Activated CD8-positive, alpha-beta memory T cell treated with anti-CD3 and anti-CD28 coated beads, Interleukin-2, amount 10 ng/mL, durations not matched to agents 7 days and 5 days (primary cell): ENCODE data around the gene FGF3. TPM values are rescaled to one million over a fixed set of nuclear protein-coding genes. Genes with fewer than 3 reads are reported as not detected.

ENCODE experiments used
- ATAC-seq: fragments of 150-1000 bp; cut with Tn5 transposase; one replicate; pipeline ENCODE4 v1.10.0; 2021; ENCODE audit warnings: moderate library complexity
- CTCF ChIA-PET: fragments of 350-600 bp; sonication (Branson Sonifier 250); formaldehyde crosslinking; loops from one replicate; lab custom pipeline; 2021; ENCODE audit warnings: antibody characterized with exemption; lab: Charles Lee
- DNase-seq: peaks from one replicate; pipeline ENCODE4 v3.0.0-alpha.2; 2020
- H3K27ac Mint-ChIP-seq: one replicate; pipeline ENCODE4 v1.8.0; 2021; ENCODE audit warnings: mild to moderate bottlenecking, mixed read lengths
- H3K27me3 Mint-ChIP-seq: one replicate; pipeline ENCODE4 v1.8.0; 2021; ENCODE audit warnings: mixed read lengths
- H3K36me3 Mint-ChIP-seq: one replicate; pipeline ENCODE4 v1.8.0; 2021; ENCODE audit warnings: mild to moderate bottlenecking, mixed read lengths
- H3K4me1 Mint-ChIP-seq: one replicate; pipeline ENCODE4 v1.8.0; 2021; ENCODE audit warnings: mixed read lengths
- H3K4me3 Mint-ChIP-seq: one replicate; pipeline ENCODE4 v1.8.0; 2021; ENCODE audit warnings: mild to moderate bottlenecking, moderate library complexity, mixed read lengths
- H3K9me3 Mint-ChIP-seq: one replicate; pipeline ENCODE4 v1.8.0; 2022; ENCODE audit warnings: low read depth, mixed read lengths
- total RNA-seq, 2 experiments: library from RNA; stranded (reverse); gene quantifications; one replicate each; pipeline ENCODE4 v1.2.3, GENCODE V29; 2021

The FGF3 gene
- total RNA-seq, 2 experiments from 2014 or later = not detected

GRCh38 chr11:69800278-69800677 is 18.9 kb downstream of the FGF3 start:
- Mint-ChIP-seq H3K36me3 (no peaks in the 10 kb centered on the region), H3K9me3 (no peaks in the 10 kb centered on the region), H3K4me3 (no peak overlapping the region), H3K27ac (no peak overlapping the region), H3K4me1 (no peaks in the 10 kb centered on the region), H3K27me3 (no peaks in the 10 kb centered on the region)
- no peak for DNase-seq
- CTCF ChIA-PET = no interaction called here
- no peak for ATAC-seq

GRCh38 chr11:69799582-69799981 is 19.6 kb downstream of the FGF3 start:
- Mint-ChIP-seq H3K4me3 (no peak overlapping the region), H3K36me3 (no peaks in the 10 kb centered on the region), H3K27ac (no peak overlapping the region), H3K9me3 (no peaks in the 10 kb centered on the region), H3K27me3 (no peaks in the 10 kb centered on the region), H3K4me1 (no peaks in the 10 kb centered on the region)
- ATAC-seq (no peak), DNase-seq (no peak)
- CTCF ChIA-PET = no interaction called here

GRCh38 chr11:69799097-69799496 is 20.1 kb downstream of the FGF3 start:
- H3K27me3 Mint-ChIP-seq = no peaks in the 10 kb centered on the region
- H3K27ac Mint-ChIP-seq = no peak overlapping the region
- H3K36me3 Mint-ChIP-seq = no peaks in the 10 kb centered on the region
- ATAC-seq (no peak), DNase-seq (no peak)
- CTCF ChIA-PET = no interaction called here
- no peak overlapping the region for H3K4me3 Mint-ChIP-seq
- H3K4me1 Mint-ChIP-seq = no peaks in the 10 kb centered on the region
- H3K9me3 Mint-ChIP-seq = no peaks in the 10 kb centered on the region

GRCh38 chr11:69797737-69798528 is 21.3 kb downstream of the FGF3 start:
- Mint-ChIP-seq H3K9me3 (no peaks in the 10 kb centered on the region), H3K4me1 (no peaks in the 10 kb centered on the region), H3K36me3 (no peaks in the 10 kb centered on the region), H3K27ac (no peak overlapping the region), H3K4me3 (no peak overlapping the region), H3K27me3 (no peaks in the 10 kb centered on the region)
- CTCF ChIA-PET = interaction anchor here (1.2 kb wide), 1 partner anchor 112 kb away, joined by 3 read pairs; no protein-coding TSS in a partner anchor
- no peak for DNase-seq
- ATAC-seq = no peak

- Mint-ChIP-seq H3K27me3 (no peaks in the 10 kb centered on the region), H3K36me3 (no peaks in the 10 kb centered on the region), H3K4me1 (no peaks in the 10 kb centered on the region), H3K4me3 (no peak overlapping the region), H3K27ac (no peak overlapping the region), H3K9me3 (no peaks in the 10 kb centered on the region)
- CTCF ChIA-PET = interaction anchor here (1.2 kb wide), 1 partner anchor 112 kb away, joined by 3 read pairs; no protein-coding TSS in a partner anchor
- no peak for DNase-seq
- no peak for ATAC-seq
These were observed 22.1 kb downstream of the FGF3 start for GRCh38 chr11:69797156-69797555.

- ATAC-seq (no peak), DNase-seq (no peak)
- H3K4me3 Mint-ChIP-seq = no peak overlapping the region
- no peaks in the 10 kb centered on the region for H3K9me3 Mint-ChIP-seq
- no peaks in the 10 kb centered on the region for H3K4me1 Mint-ChIP-seq
- CTCF ChIA-PET = no interaction called here
- no peak overlapping the region for H3K27ac Mint-ChIP-seq
- no peaks in the 10 kb centered on the region for H3K27me3 Mint-ChIP-seq
- no peaks in the 10 kb centered on the region for H3K36me3 Mint-ChIP-seq
These were observed 23.2 kb downstream of the FGF3 start for GRCh38 chr11:69796063-69796462.

GRCh38 chr11:69791276-69792180 is 27.7 kb downstream of the FGF3 start:
- Mint-ChIP-seq H3K27ac (no peak overlapping the region), H3K27me3 (peaks cover 3% of the 10 kb centered on the region), H3K36me3 (no peaks in the 10 kb centered on the region), H3K4me1 (no peaks in the 10 kb centered on the region), H3K9me3 (no peaks in the 10 kb centered on the region), H3K4me3 (no peak overlapping the region)
- ATAC-seq = no peak
- DNase-seq = no peak
- CTCF ChIA-PET = no interaction called here

GRCh38 chr11:69788956-69789355 is 30.3 kb downstream of the FGF3 start:
- H3K27ac Mint-ChIP-seq = no peak overlapping the region
- H3K4me3 Mint-ChIP-seq = no peak overlapping the region
- DNase-seq = no peak
- CTCF ChIA-PET = no interaction called here
- no peaks in the 10 kb centered on the region for H3K4me1 Mint-ChIP-seq
- H3K9me3 Mint-ChIP-seq = no peaks in the 10 kb centered on the region
- H3K27me3 Mint-ChIP-seq = peaks cover 3% of the 10 kb centered on the region
- no peaks in the 10 kb centered on the region for H3K36me3 Mint-ChIP-seq
- no peak for ATAC-seq

GRCh38 chr11:69787906-69788305 is 31.3 kb downstream of the FGF3 start:
- no peak overlapping the region for H3K27ac Mint-ChIP-seq
- no peak for DNase-seq
- no peaks in the 10 kb centered on the region for H3K36me3 Mint-ChIP-seq
- H3K4me1 Mint-ChIP-seq = no peaks in the 10 kb centered on the region
- CTCF ChIA-PET = no interaction called here
- no peak for ATAC-seq
- peaks cover 3% of the 10 kb centered on the region for H3K27me3 Mint-ChIP-seq
- no peaks in the 10 kb centered on the region for H3K9me3 Mint-ChIP-seq
- H3K4me3 Mint-ChIP-seq = no peak overlapping the region

GRCh38 chr11:69787457-69787856 is 31.8 kb downstream of the FGF3 start:
- Mint-ChIP-seq H3K4me3 (no peak overlapping the region), H3K36me3 (no peaks in the 10 kb centered on the region), H3K27me3 (peaks cover 3% of the 10 kb centered on the region), H3K4me1 (no peaks in the 10 kb centered on the region), H3K27ac (no peak overlapping the region), H3K9me3 (no peaks in the 10 kb centered on the region)
- CTCF ChIA-PET = no interaction called here
- DNase-seq = no peak
- ATAC-seq = no peak

GRCh38 chr11:69781241-69781640 is 38.0 kb downstream of the FGF3 start:
- DNase-seq = no peak
- no peaks in the 10 kb centered on the region for H3K36me3 Mint-ChIP-seq
- H3K9me3 Mint-ChIP-seq = no peaks in the 10 kb centered on the region
- ATAC-seq = no peak
- no peak overlapping the region for H3K4me3 Mint-ChIP-seq
- H3K27me3 Mint-ChIP-seq = peaks cover 11% of the 10 kb centered on the region
- no peaks in the 10 kb centered on the region for H3K4me1 Mint-ChIP-seq
- CTCF ChIA-PET = no interaction called here
- no peak overlapping the region for H3K27ac Mint-ChIP-seq

GRCh38 chr11:69778373-69778772 is 40.8 kb downstream of the FGF3 start:
- H3K9me3 Mint-ChIP-seq = no peaks in the 10 kb centered on the region
- H3K4me3 Mint-ChIP-seq = no peak overlapping the region
- DNase-seq (no peak), ATAC-seq (no peak)
- no peaks in the 10 kb centered on the region for H3K4me1 Mint-ChIP-seq
- no peak overlapping the region for H3K27ac Mint-ChIP-seq
- CTCF ChIA-PET = no interaction called here
- H3K36me3 Mint-ChIP-seq = no peaks in the 10 kb centered on the region
- H3K27me3 Mint-ChIP-seq = peaks cover 25% of the 10 kb centered on the region

- CTCF ChIA-PET = interaction anchor here (0.8 kb wide), 1 partner anchor 272 kb away, joined by 3 read pairs; no protein-coding TSS in a partner anchor
- peaks cover 52% of the 10 kb centered on the region for H3K27me3 Mint-ChIP-seq
- H3K27ac Mint-ChIP-seq = no peak within 1 kb of the TSS
- DNase-seq (no peak), ATAC-seq (no peak)
- H3K4me3 Mint-ChIP-seq = no peak within 1 kb of the TSS
- H3K4me1 Mint-ChIP-seq = no peaks in the 10 kb centered on the region
- H3K36me3 Mint-ChIP-seq = no peaks in the 10 kb centered on the region
- no peaks in the 10 kb centered on the region for H3K9me3 Mint-ChIP-seq
These were observed 44.0 kb downstream of the FGF3 start, which contains the start of gene FGF4 for GRCh38 chr11:69775163-69775755. Gene FGF4, minus strand, starts transcription at chr11:69775341. Its CDS starts 257 bp downstream, at chr11:69775084.
